MCF 10A (cell line): Measurements from ENCODE around the gene ZBED4. TPM values are rescaled to one million over a fixed set of nuclear protein-coding genes. Genes with fewer than 3 reads are reported as not detected.

Source experiments
- BruUV-seq: library from RNA; stranded (reverse); fragments of 400-500 nt; replicated peaks from 2 replicates; lab custom pipeline; 2021; lab: Mats Ljungman, UMichigan
- CTCF ChIA-PET: fragments of 300-600 bp; sonication (Branson Sonifier 250); formaldehyde crosslinking; extraction: SDS; loops from one replicate; lab custom pipeline; 2021; ENCODE audit warnings: antibody characterized with exemption, inconsistent platforms; lab: Yijun Ruan, JAX
- POLR2A ChIA-PET: fragments of 300-600, 350-650 bp; sonication (Branson Sonifier 250); formaldehyde crosslinking; extraction: SDS; loops from one replicate; lab custom pipeline; 2020; ENCODE audit warnings: antibody characterized with exemption, inconsistent platforms; lab: Yijun Ruan, JAX
- DNase-seq: peaks from one replicate; pipeline ENCODE4 v3.0.0-alpha.2; 2018; ENCODE audit not compliant: unreplicated experiment
- H3K27ac Mint-ChIP-seq: one replicate; pipeline ENCODE4 v1.8.0; 2022; ENCODE audit warnings: mild to moderate bottlenecking, low read depth, mixed read lengths; ENCODE audit not compliant: unreplicated experiment
- H3K27me3 Mint-ChIP-seq: one replicate; pipeline ENCODE4 v1.8.0; 2022; ENCODE audit warnings: mixed read lengths; ENCODE audit not compliant: insufficient read depth, unreplicated experiment
- H3K36me3 Mint-ChIP-seq: one replicate; pipeline ENCODE4 v1.8.0; 2022; ENCODE audit warnings: mild to moderate bottlenecking, moderate library complexity, mixed read lengths; ENCODE audit not compliant: insufficient read depth, unreplicated experiment
- H3K4me1 Mint-ChIP-seq: one replicate; pipeline ENCODE4 v1.8.0; 2022; ENCODE audit warnings: mixed read lengths; ENCODE audit not compliant: insufficient read depth, unreplicated experiment
- H3K4me3 Mint-ChIP-seq: one replicate; pipeline ENCODE4 v1.8.0; 2022; ENCODE audit warnings: mild to moderate bottlenecking, moderate library complexity, mixed read lengths; ENCODE audit not compliant: unreplicated experiment
- H3K9me3 Mint-ChIP-seq: one replicate; pipeline ENCODE4 v1.8.0; 2022; ENCODE audit warnings: mixed read lengths; ENCODE audit not compliant: unreplicated experiment
- CTCF ChIP-seq: fragments of 200-600 bp; IDR thresholded peaks from one replicate; pipeline ENCODE4 v1.8.0; 2022; ENCODE audit warnings: antibody characterized with exemption, mild to moderate bottlenecking; ENCODE audit not compliant: unreplicated experiment
- intact Hi-C: fragments of 100-400 bp; cut with micrococcal nuclease; formaldehyde crosslinking; loops from 2 replicates; pipeline ENCODE4 v1.14.1; 2022
- total RNA-seq: library from RNA; stranded (reverse); gene quantifications from 2 replicates; pipeline ENCODE4 v1.2.3, GENCODE V29; 2022

Gene ZBED4
- total RNA-seq, 1 experiment from 2014 or later, result 16.4 TPM

- intact Hi-C loops, result no loop called here
- TSS peak; percentile 69 for BruUV-seq
- Mint-ChIP-seq H3K36me3 (no peaks in the 10 kb centered on the region), H3K4me1 (peaks cover 6% of the 10 kb centered on the region), H3K4me3 (no peak overlapping the region), H3K9me3 (no peaks in the 10 kb centered on the region), H3K27ac (peak overlapping the region; percentile 18), H3K27me3 (no peaks in the 10 kb centered on the region)
- ChIA-PET POLR2A (no interaction called here), CTCF (no interaction called here)
- no peak for DNase-seq
- no peak for TF ChIP-seq CTCF
Measured at GRCh38 chr22:49833340-49834007, 20.2 kb upstream of the ZBED4 start.

GRCh38 chr22:49838771-49839717 is 14.6 kb upstream of the ZBED4 start:
- TF ChIP-seq CTCF, result no peak
- Mint-ChIP-seq H3K4me1 (no peaks in the 10 kb centered on the region), H3K36me3 (no peaks in the 10 kb centered on the region), H3K27ac (no peak overlapping the region), H3K27me3 (no peaks in the 10 kb centered on the region), H3K4me3 (no peak overlapping the region), H3K9me3 (no peaks in the 10 kb centered on the region)
- POLR2A ChIA-PET, result interaction anchor here (0.7 kb wide), 1 partner anchor 12 kb away, joined by 4 read pairs; no protein-coding TSS in a partner anchor
- intact Hi-C loops, result no loop called here
- no TSS peak for BruUV-seq
- CTCF ChIA-PET, result interaction anchor here (1.2 kb wide), 1 partner anchor 19 kb away, joined by 4 read pairs; no protein-coding TSS in a partner anchor
- DNase-seq, result no peak

GRCh38 chr22:49845241-49845640 is 8.4 kb upstream of the ZBED4 start:
- no peaks in the 10 kb centered on the region for H3K36me3 Mint-ChIP-seq
- no peaks in the 10 kb centered on the region for H3K4me1 Mint-ChIP-seq
- no peaks in the 10 kb centered on the region for H3K27me3 Mint-ChIP-seq
- no peak for TF ChIP-seq CTCF
- no peak for DNase-seq
- intact Hi-C loops, result no loop called here
- ChIA-PET CTCF (interaction anchor here (0.6 kb wide), 1 partner anchor 64 kb away, joined by 3 read pairs; no protein-coding TSS in a partner anchor), POLR2A (interaction anchor here (1.4 kb wide), 1 partner anchor 10 kb away, joined by 6 read pairs; no protein-coding TSS in a partner anchor)
- no peaks in the 10 kb centered on the region for H3K9me3 Mint-ChIP-seq
- no TSS peak for BruUV-seq
- no peak overlapping the region for H3K27ac Mint-ChIP-seq
- no peak overlapping the region for H3K4me3 Mint-ChIP-seq
